SK-N-SH (cell line): Measurements from ENCODE around the gene U2AF1L4. TPM values are rescaled to one million over a fixed set of nuclear protein-coding genes. Genes with fewer than 3 reads are reported as not detected.
A peak's percentile ranks its signal among the peaks of the same experiment; 100 is the strongest.

ENCODE experiments used
- CTCF ChIA-PET: fragments of 300-600, 350-600 bp; formaldehyde crosslinking; extraction: SDS; loops from one replicate; lab custom pipeline; 2021; lab: Yijun Ruan, JAX
- POLR2A ChIA-PET: fragments of 350-600 bp; sonication (Branson Sonifier 250); formaldehyde crosslinking; extraction: SDS; loops from one replicate; lab custom pipeline; 2020; ENCODE audit warnings: antibody characterized with exemption, inconsistent platforms; lab: Yijun Ruan, JAX
- DNase-seq: peaks from one replicate; pipeline ENCODE4 v3.0.0; 2012
- H2AFZ ChIP-seq: fragments of 200-600 bp; sonication (generic); 2 replicates; pipeline ENCODE4 v1.8.1; 2016; ENCODE audit warnings: antibody characterized with exemption, mild to moderate bottlenecking, low read depth
- H3F3A ChIP-seq: fragments of 200-600 bp; sonication (generic); replicated peaks from 2 replicates; pipeline ENCODE3; 2016; ENCODE audit warnings: antibody characterized with exemption, mild to moderate bottlenecking; ENCODE audit not compliant: insufficient read depth
- H3K27ac ChIP-seq, 2 experiments: fragments of 200-500 bp in 1 of 2; fragments of 200-600 bp in 1 of 2; sonication (Bioruptor generic) in 1 of 2; sonication (generic), shearing (Covaris generic) in 1 of 2; 2 replicates each; pipeline versions ENCODE4 v1.5.1 to v1.6.1; 2014 to 2016; ENCODE audit warnings: low read depth in 2 of 2, inconsistent platforms in 1 of 2, low read length in 1 of 2, mild to moderate bottlenecking in 1 of 2, mixed read lengths in 1 of 2
- H3K27me3 ChIP-seq: fragments of 200-600 bp; sonication (generic), shearing (Covaris generic); 2 replicates; pipeline ENCODE4 v1.6.1; 2016; ENCODE audit warnings: mixed run types; ENCODE audit not compliant: insufficient read depth
- H3K36me3 ChIP-seq, 2 experiments: fragments of 200-500 bp in 1 of 2; fragments of 200-600 bp in 1 of 2; sonication (Bioruptor generic) in 1 of 2; sonication (generic) in 1 of 2; replicated peaks in 1 of 2; 2 replicates each; pipeline versions ENCODE3 to v1.5.1; 2014 to 2016; ENCODE audit warnings: low read length in 1 of 2, mild to moderate bottlenecking in 1 of 2; ENCODE audit not compliant: insufficient read depth in 2 of 2, control insufficient read depth in 1 of 2
- H3K4me1 ChIP-seq, 2 experiments: fragments of 200-500 bp in 1 of 2; fragments of 200-600 bp in 1 of 2; sonication (Bioruptor generic) in 1 of 2; sonication (generic), shearing (Covaris generic) in 1 of 2; 2 replicates each; pipeline versions ENCODE4 v1.5.1 to v1.6.1; 2014 to 2016; ENCODE audit warnings: low read depth in 1 of 2, low read length in 1 of 2, mixed run types in 1 of 2; ENCODE audit not compliant: insufficient read depth in 2 of 2, control insufficient read depth in 1 of 2
- H3K4me2 ChIP-seq: fragments of 200-600 bp; sonication (generic), shearing (Covaris generic); 2 replicates; pipeline ENCODE4 v1.6.1; 2017; ENCODE audit warnings: mixed run types
- H3K4me3 ChIP-seq, 2 experiments: fragments of 200-500 bp in 1 of 2; fragments of 200-600 bp in 1 of 2; sonication (Bioruptor generic) in 1 of 2; sonication (generic), shearing (Covaris generic) in 1 of 2; 2 replicates each; pipeline versions ENCODE4 v1.5.1 to v1.8.1; 2014 to 2016; ENCODE audit warnings: low read depth in 2 of 2, inconsistent platforms in 1 of 2, low read length in 1 of 2, mild to moderate bottlenecking in 1 of 2, mixed read lengths in 1 of 2, moderate library complexity in 1 of 2
- H3K79me2 ChIP-seq: fragments of 200-600 bp; sonication (generic); 2 replicates; pipeline ENCODE4 v1.8.1; 2017; ENCODE audit warnings: mild to moderate bottlenecking; ENCODE audit not compliant: insufficient read depth
- H3K9ac ChIP-seq: fragments of 200-600 bp; sonication (generic); 2 replicates; pipeline ENCODE4 v1.6.1; 2017; ENCODE audit warnings: mixed run types
- H3K9me2 ChIP-seq: fragments of 200-600 bp; sonication (generic); 2 replicates; pipeline ENCODE4 v1.6.1; 2017; ENCODE audit warnings: mixed run types
- H3K9me3 ChIP-seq: fragments of 200-600 bp; sonication (generic); 2 replicates; pipeline ENCODE4 v1.6.1; 2017; ENCODE audit warnings: mixed run types, mild to moderate bottlenecking, moderate library complexity
- H4K20me1 ChIP-seq: fragments of 200-600 bp; sonication (generic); 2 replicates; pipeline ENCODE4 v1.6.1; 2017; ENCODE audit warnings: mild to moderate bottlenecking, mixed run types; ENCODE audit not compliant: insufficient read depth
- CHD2 ChIP-seq: fragments of 150-350 bp; IDR thresholded peaks from 2 replicates; pipeline ENCODE4 v1.6.1; 2018; ENCODE audit warnings: low read length; ENCODE audit not compliant: partially characterized antibody
- ELF1 ChIP-seq: IDR thresholded peaks from 2 replicates; pipeline ENCODE4 v1.4.0; 2012
- FOXM1 ChIP-seq: IDR thresholded peaks from 2 replicates; pipeline ENCODE4 v1.4.0; 2012; ENCODE audit warnings: low read depth, mild to moderate bottlenecking
- GABPA ChIP-seq: IDR thresholded peaks from 2 replicates; pipeline ENCODE4 v1.4.0; 2012; ENCODE audit warnings: low read depth, mild to moderate bottlenecking
- MXI1 ChIP-seq: IDR thresholded peaks from 2 replicates; pipeline ENCODE4 v1.6.1; 2012; ENCODE audit warnings: mild to moderate bottlenecking, low read depth, low read length, improper control_type of control experiment
- NFIC ChIP-seq: IDR thresholded peaks from 2 replicates; pipeline ENCODE4 v1.4.0; 2012; ENCODE audit warnings: borderline replicate concordance
- NRF1 ChIP-seq: IDR thresholded peaks from 2 replicates; pipeline ENCODE4 v1.6.1; 2012; ENCODE audit warnings: low read depth, mild to moderate bottlenecking, low read length
- POLR2AphosphoS5 ChIP-seq: IDR thresholded peaks from 2 replicates; pipeline ENCODE4 v1.6.1; 2012; ENCODE audit warnings: low read depth, low read length
- TAF1 ChIP-seq: IDR thresholded peaks from 2 replicates; pipeline ENCODE4 v1.6.1; 2012; ENCODE audit warnings: low read depth, mild to moderate bottlenecking, low read length, moderate library complexity, borderline replicate concordance
- YY1 ChIP-seq: IDR thresholded peaks from 2 replicates; pipeline ENCODE4 v1.4.0; 2012; ENCODE audit warnings: low read depth, mild to moderate bottlenecking
- ZBTB33 ChIP-seq: IDR thresholded peaks from 2 replicates; pipeline ENCODE4 v1.4.0; 2012; ENCODE audit warnings: low read depth, borderline replicate concordance
- WGBS: methylation state at CpG from one replicate; pipeline ENCODE4 v1.1.6; 2017; ENCODE audit warnings: low lambda C conversion rate; 5-methylcytosine and 5-hydroxymethylcytosine counted together
- polyA plus RNA-seq, 3 experiments: library from polyadenylated mRNA; depleted of rRNA; stranded (reverse); fragments of >200 nt; gene quantifications; 2 replicates each; pipeline ENCODE4 v1.2.3, GENCODE V29; 2012
- TF ChIP-seq, protein P1 (sequence below): fragments of 150-350 bp; IDR thresholded peaks from 2 replicates; pipeline ENCODE4 v1.6.1; 2016; ENCODE audit warnings: mild to moderate bottlenecking, low read depth, low read length
- TF ChIP-seq, protein P2 (sequence below): IDR thresholded peaks from 2 replicates; pipeline ENCODE4 v1.6.1; 2012; ENCODE audit warnings: mild to moderate bottlenecking, low read depth, low read length, moderate library complexity

Gene U2AF1L4
- polyA plus RNA-seq (2012; rRNA removed) = 25.9 and 29.4 TPM in 2 replicates
- 14.9 and 16.6 TPM in 2 replicates for polyA plus RNA-seq (2012; cell fraction: cytosol; rRNA removed)
- polyA plus RNA-seq (2012; cell fraction: nucleus; rRNA removed) = 109 and 119 TPM in 2 replicates

DNA sequence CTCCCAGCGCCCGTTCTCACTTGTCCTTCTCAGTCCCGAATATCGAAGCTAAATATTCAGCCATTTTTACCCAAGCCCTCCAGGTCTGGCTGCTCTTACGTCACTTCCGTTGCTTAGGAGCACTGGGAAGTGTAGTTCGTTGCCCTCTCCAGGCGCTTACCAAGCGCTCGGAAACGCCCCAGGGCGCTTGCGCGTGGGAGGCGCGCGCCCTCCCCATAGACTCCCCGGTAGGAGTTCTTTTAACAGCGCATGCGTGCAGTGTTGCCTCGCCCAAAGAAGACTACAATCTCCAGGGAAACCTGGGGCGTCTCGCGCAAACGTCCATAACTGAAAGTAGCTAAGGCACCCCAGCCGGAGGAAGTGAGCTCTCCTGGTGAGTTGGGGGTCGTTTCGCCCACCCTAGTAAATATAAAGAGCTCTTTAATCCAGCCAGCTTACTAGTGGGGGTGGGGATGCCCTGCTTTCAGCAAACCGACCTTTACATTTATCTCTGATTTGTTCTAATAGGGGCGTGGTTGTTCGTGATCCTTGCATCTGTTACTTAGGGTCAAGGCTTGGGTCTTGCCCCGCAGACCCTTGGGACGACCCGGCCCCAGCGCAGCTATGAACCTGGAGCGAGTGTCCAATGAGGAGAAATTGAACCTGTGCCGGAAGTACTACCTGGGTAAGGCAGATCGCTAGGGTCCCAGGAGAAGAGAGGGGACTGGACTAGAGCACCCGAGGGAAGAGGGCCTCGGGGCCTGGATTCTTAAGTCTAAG is at the start of gene U2AF1L4, which contains the start of gene PSENEN:
U2AF1L4 (minus strand) TSS at position 91 of the 759 bp plus-strand sequence; CDS start at position 64, 27 bp downstream.
PSENEN (plus strand) TSS at position 324 of the 759 bp plus-strand sequence; CDS start at position 604, 280 bp downstream.
- under 1% methylated on average over 21 of the region's 40 CpGs for WGBS
- Histone ChIP-seq H3K9ac (peak within 1 kb of the TSS; percentile 90), H3K79me2 (peaks cover 43% of the 10 kb centered on the region), H4K20me1 (no peaks in the 10 kb centered on the region), H3K4me3 (peak within 1 kb of the TSS; percentile 83 to 95), H3K9me2 (no peaks in the 10 kb centered on the region), H3K4me1 (peaks cover 13 to 24% of the 10 kb centered on the region in 2 experiments; a peak in 3 of 4 replicates), H3K9me3 (no peaks in the 10 kb centered on the region), H3K36me3 (peaks cover 3 to 12% of the 10 kb centered on the region in 2 experiments), H3K4me2 (peak within 1 kb of the TSS; percentile 90), H2AFZ (peak within 1 kb of the TSS; percentile 72), H3F3A (peaks cover 19% of the 10 kb centered on the region), H3K27ac (peak within 1 kb of the TSS; percentile 97 to 98), H3K27me3 (no peaks in the 10 kb centered on the region)
- DNase-seq = peak; percentile 86
- ChIA-PET POLR2A (interaction anchor here (0.8 to 1.2 kb wide), 4 partner anchors 11 to 186 kb away, joined by 3 to 5 read pairs (median 3); partner anchors contain the start of genes HSPB6 and PROSER3), CTCF (interaction anchor here (1.2 to 2.4 kb wide), 5 partner anchors 10 to 74 kb away, joined by 3 to 11 read pairs (median 4); partner anchors contain the start of gene HSPB6)
- TF ChIP-seq POLR2AphosphoS5 = peak; percentile 47
- TF ChIP-seq ELF1 = peak; percentile 38; the same call in 1 of the 2 replicates
- peak; percentile 55 for TF ChIP-seq MXI1
- TF ChIP-seq CHD2 = peak; percentile 96
- no peak for TF ChIP-seq FOXM1
- peak; percentile 90 for TF ChIP-seq YY1
- TF ChIP-seq, protein P1, sequence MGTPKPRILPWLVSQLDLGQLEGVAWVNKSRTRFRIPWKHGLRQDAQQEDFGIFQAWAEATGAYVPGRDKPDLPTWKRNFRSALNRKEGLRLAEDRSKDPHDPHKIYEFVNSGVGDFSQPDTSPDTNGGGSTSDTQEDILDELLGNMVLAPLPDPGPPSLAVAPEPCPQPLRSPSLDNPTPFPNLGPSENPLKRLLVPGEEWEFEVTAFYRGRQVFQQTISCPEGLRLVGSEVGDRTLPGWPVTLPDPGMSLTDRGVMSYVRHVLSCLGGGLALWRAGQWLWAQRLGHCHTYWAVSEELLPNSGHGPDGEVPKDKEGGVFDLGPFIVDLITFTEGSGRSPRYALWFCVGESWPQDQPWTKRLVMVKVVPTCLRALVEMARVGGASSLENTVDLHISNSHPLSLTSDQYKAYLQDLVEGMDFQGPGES = no peak
- TF ChIP-seq NRF1 = peak; percentile 97
- no peak for TF ChIP-seq NFIC
- peak; percentile 86 for TF ChIP-seq ZBTB33
- peak; percentile 87 for TF ChIP-seq GABPA
- TF ChIP-seq, protein P2, sequence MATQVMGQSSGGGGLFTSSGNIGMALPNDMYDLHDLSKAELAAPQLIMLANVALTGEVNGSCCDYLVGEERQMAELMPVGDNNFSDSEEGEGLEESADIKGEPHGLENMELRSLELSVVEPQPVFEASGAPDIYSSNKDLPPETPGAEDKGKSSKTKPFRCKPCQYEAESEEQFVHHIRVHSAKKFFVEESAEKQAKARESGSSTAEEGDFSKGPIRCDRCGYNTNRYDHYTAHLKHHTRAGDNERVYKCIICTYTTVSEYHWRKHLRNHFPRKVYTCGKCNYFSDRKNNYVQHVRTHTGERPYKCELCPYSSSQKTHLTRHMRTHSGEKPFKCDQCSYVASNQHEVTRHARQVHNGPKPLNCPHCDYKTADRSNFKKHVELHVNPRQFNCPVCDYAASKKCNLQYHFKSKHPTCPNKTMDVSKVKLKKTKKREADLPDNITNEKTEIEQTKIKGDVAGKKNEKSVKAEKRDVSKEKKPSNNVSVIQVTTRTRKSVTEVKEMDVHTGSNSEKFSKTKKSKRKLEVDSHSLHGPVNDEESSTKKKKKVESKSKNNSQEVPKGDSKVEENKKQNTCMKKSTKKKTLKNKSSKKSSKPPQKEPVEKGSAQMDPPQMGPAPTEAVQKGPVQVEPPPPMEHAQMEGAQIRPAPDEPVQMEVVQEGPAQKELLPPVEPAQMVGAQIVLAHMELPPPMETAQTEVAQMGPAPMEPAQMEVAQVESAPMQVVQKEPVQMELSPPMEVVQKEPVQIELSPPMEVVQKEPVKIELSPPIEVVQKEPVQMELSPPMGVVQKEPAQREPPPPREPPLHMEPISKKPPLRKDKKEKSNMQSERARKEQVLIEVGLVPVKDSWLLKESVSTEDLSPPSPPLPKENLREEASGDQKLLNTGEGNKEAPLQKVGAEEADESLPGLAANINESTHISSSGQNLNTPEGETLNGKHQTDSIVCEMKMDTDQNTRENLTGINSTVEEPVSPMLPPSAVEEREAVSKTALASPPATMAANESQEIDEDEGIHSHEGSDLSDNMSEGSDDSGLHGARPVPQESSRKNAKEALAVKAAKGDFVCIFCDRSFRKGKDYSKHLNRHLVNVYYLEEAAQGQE = no peak
- TF ChIP-seq TAF1 = 0 out of 2 replicates have a peak, but pooled peaks have one; percentile 54
